ENCODE measurements around the gene HECW1. TPM values are rescaled to one million over a fixed set of nuclear protein-coding genes. Genes with fewer than 3 reads are reported as not detected.

HECW1 gene
- total RNA-seq, 4 donors from 2014 or later: 0.83 to 3.9 (median 2.7) TPM; not detected in 1

- TF ChIP-seq CTCF (IDR thresholded peaks at IDR 0.05) (no peak), POLR2A (IDR thresholded peaks at IDR 0.05) (no peak)
- no peaks in the 10 kb centered on the region for H3K27me3 ChIP-seq
- no peaks in the 10 kb centered on the region for H3K4me1 ChIP-seq
- no peaks in the 10 kb centered on the region for H3K9me3 ChIP-seq
- no peak for DNase-seq
- no peaks in the 10 kb centered on the region for H3K36me3 ChIP-seq
- no peak overlapping the region for H3K4me3 ChIP-seq
- no peak overlapping the region for H3K27ac ChIP-seq
These were observed 204.6 kb downstream of the HECW1 start for GRCh38 chr7:43317075-43317474.

GRCh38 chr7:43318188-43318770, 205.8 kb downstream of the HECW1 start:
- H3K4me1 ChIP-seq: no peaks in the 10 kb centered on the region
- no peaks in the 10 kb centered on the region for H3K9me3 ChIP-seq
- no peak overlapping the region for H3K27ac ChIP-seq
- no peak for DNase-seq
- TF ChIP-seq CTCF (IDR thresholded peaks at IDR 0.05) (no peak), POLR2A (IDR thresholded peaks at IDR 0.05) (no peak)
- H3K4me3 ChIP-seq: no peak overlapping the region
- no peaks in the 10 kb centered on the region for H3K36me3 ChIP-seq
- no peaks in the 10 kb centered on the region for H3K27me3 ChIP-seq

GRCh38 chr7:43325595-43325994, 213.1 kb downstream of the HECW1 start:
- no peaks in the 10 kb centered on the region for H3K9me3 ChIP-seq
- H3K27ac ChIP-seq: no peak overlapping the region
- H3K27me3 ChIP-seq: no peaks in the 10 kb centered on the region
- no peak for DNase-seq
- no peaks in the 10 kb centered on the region for H3K4me1 ChIP-seq
- no peak for TF ChIP-seq POLR2A (IDR thresholded peaks at IDR 0.05)
- no peak for TF ChIP-seq CTCF (IDR thresholded peaks at IDR 0.05)
- no peak overlapping the region for H3K4me3 ChIP-seq
- H3K36me3 ChIP-seq: no peaks in the 10 kb centered on the region

- Histone ChIP-seq H3K4me1 (no peaks in the 10 kb centered on the region), H3K4me3 (no peak overlapping the region), H3K36me3 (no peaks in the 10 kb centered on the region), H3K27me3 (no peaks in the 10 kb centered on the region), H3K9me3 (no peaks in the 10 kb centered on the region), H3K27ac (no peak overlapping the region)
- TF ChIP-seq CTCF (IDR thresholded peaks at IDR 0.05): no peak
- TF ChIP-seq POLR2A (IDR thresholded peaks at IDR 0.05): no peak
- no peak for DNase-seq
These were observed 215.9 kb downstream of the HECW1 start for GRCh38 chr7:43328336-43328735.

- H3K9me3 ChIP-seq: no peaks in the 10 kb centered on the region
- no peak for DNase-seq
- no peaks in the 10 kb centered on the region for H3K36me3 ChIP-seq
- H3K4me3 ChIP-seq: no peak overlapping the region
- no peak overlapping the region for H3K27ac ChIP-seq
- TF ChIP-seq POLR2A (IDR thresholded peaks at IDR 0.05): no peak
- TF ChIP-seq CTCF (IDR thresholded peaks at IDR 0.05): no peak
- no peaks in the 10 kb centered on the region for H3K27me3 ChIP-seq
- H3K4me1 ChIP-seq: no peaks in the 10 kb centered on the region
These were observed 216.4 kb downstream of the HECW1 start for GRCh38 chr7:43328785-43329380.
